Natural killer cell (primary cell): ENCODE measurements around the gene NFATC3. TPM values are rescaled to one million over a fixed set of nuclear protein-coding genes. Genes with fewer than 3 reads are reported as not detected.

Experiments
- ATAC-seq, 3 donors: fragments of 150-1000 bp in 2 of 3; fragments of 200-7000 bp in 1 of 3; cut with Tn5 transposase; 1 replicate in 1 of 3; 2 replicates in 2 of 3; pipeline ENCODE4 v1.10.0; 2021; ENCODE audit warnings: mild to moderate bottlenecking in 2 of 3, moderate library complexity in 2 of 3
- DNase-seq, 2 donors: peaks; one replicate each; pipeline versions ENCODE4 v3.0.0 to v3.0.0-alpha.2; 2013 to 2021; ENCODE audit warnings: mixed read lengths in 1 of 2
- H3K27ac ChIP-seq: one replicate; pipeline ENCODE4 v1.5.1; 2013; ENCODE audit warnings: mild to moderate bottlenecking, low read length
- H3K27me3 ChIP-seq: one replicate; pipeline ENCODE4 v1.6.1; 2013; ENCODE audit warnings: low read length; ENCODE audit not compliant: control insufficient read depth, insufficient read depth
- H3K36me3 ChIP-seq: one replicate; pipeline ENCODE4 v1.6.1; 2013; ENCODE audit warnings: low read length; ENCODE audit not compliant: control insufficient read depth, insufficient read depth
- H3K4me1 ChIP-seq: one replicate; pipeline ENCODE4 v1.6.1; 2013; ENCODE audit warnings: low read length; ENCODE audit not compliant: control insufficient read depth, insufficient read depth
- H3K4me3 ChIP-seq: one replicate; pipeline ENCODE4 v1.5.1; 2013; ENCODE audit warnings: low read length
- H3K9me3 ChIP-seq: one replicate; pipeline ENCODE4 v1.6.1; 2013; ENCODE audit warnings: low read length; ENCODE audit not compliant: control insufficient read depth, insufficient read depth
- H3K27ac Mint-ChIP-seq, 2 donors: one replicate each; pipeline ENCODE4 v1.8.0; 2022; ENCODE audit warnings: mild to moderate bottlenecking in 2 of 2, mixed read lengths in 2 of 2, moderate library complexity in 1 of 2
- H3K27me3 Mint-ChIP-seq, 2 donors: one replicate each; pipeline ENCODE4 v1.8.0; 2022; ENCODE audit warnings: low read depth in 2 of 2, mixed read lengths in 2 of 2
- H3K36me3 Mint-ChIP-seq: one replicate; pipeline ENCODE4 v1.8.0; 2022; ENCODE audit warnings: mixed read lengths
- H3K4me1 Mint-ChIP-seq, 2 donors: one replicate each; pipeline ENCODE4 v1.8.0; 2022; ENCODE audit warnings: mixed read lengths in 2 of 2
- H3K4me3 Mint-ChIP-seq: one replicate; pipeline ENCODE4 v1.8.0; 2022; ENCODE audit warnings: mild to moderate bottlenecking, moderate library complexity, mixed read lengths
- H3K9me3 Mint-ChIP-seq, 2 donors: one replicate each; pipeline ENCODE4 v1.8.0; 2022; ENCODE audit warnings: mixed read lengths in 2 of 2
- WGBS: methylation state at CpG from one replicate; pipeline ENCODE4 v1.1.7; 2013; ENCODE audit warnings: missing lambda C conversion rate; ENCODE audit not compliant: insufficient coverage; 5-methylcytosine and 5-hydroxymethylcytosine counted together
- intact Hi-C: fragments of 100-400 bp; cut with micrococcal nuclease; formaldehyde crosslinking; loops from one replicate; pipeline ENCODE4 v1.14.2; 2022
- total RNA-seq, 4 donors: library from RNA; stranded (reverse); fragments of 120-200 nt in 1 of 4; gene quantifications; one replicate each; pipeline versions ENCODE4 v1.2.3 to v1.2.4, GENCODE V29; 2013 to 2022
- TF ChIP-seq, protein P1 (sequence below): fragments of 200-600 bp; IDR thresholded peaks from one replicate; pipeline ENCODE4 v1.8.0; 2022; ENCODE audit warnings: antibody characterized with exemption

The NFATC3 gene
- total RNA-seq, 3 donors from 2014 or later (not counting 1 experiment from before 2014, with no cell fraction given), result 241 to 282 (median 263) TPM

- H3K27ac ChIP-seq, result no peak overlapping the region
- Mint-ChIP-seq H3K27ac (peak overlapping the region in 1 of 2 donors; percentile 94), H3K9me3 (no peaks in the 10 kb centered on the region), H3K4me3 (peak overlapping the region; percentile 13), H3K27me3 (no peaks in the 10 kb centered on the region), H3K36me3 (no peaks in the 10 kb centered on the region), H3K4me1 (peaks cover 76 to 87% of the 10 kb centered on the region in 2 donors)
- intact Hi-C loops, result loop anchor here (10.0 kb wide), 1 partner anchor 264 kb away; the partner anchor contains the start of genes RANBP10 and TSNAXIP1
- peaks cover 86% of the 10 kb centered on the region for H3K4me1 ChIP-seq
- H3K36me3 ChIP-seq, result peaks cover 19% of the 10 kb centered on the region
- no peaks in the 10 kb centered on the region for H3K27me3 ChIP-seq
- 98% methylated on average over 9 of the region's 9 CpGs for WGBS
- ATAC-seq (no peak), DNase-seq (no peak)
- H3K4me3 ChIP-seq, result no peak overlapping the region
- no peaks in the 10 kb centered on the region for H3K9me3 ChIP-seq
- TF ChIP-seq, protein P1, sequence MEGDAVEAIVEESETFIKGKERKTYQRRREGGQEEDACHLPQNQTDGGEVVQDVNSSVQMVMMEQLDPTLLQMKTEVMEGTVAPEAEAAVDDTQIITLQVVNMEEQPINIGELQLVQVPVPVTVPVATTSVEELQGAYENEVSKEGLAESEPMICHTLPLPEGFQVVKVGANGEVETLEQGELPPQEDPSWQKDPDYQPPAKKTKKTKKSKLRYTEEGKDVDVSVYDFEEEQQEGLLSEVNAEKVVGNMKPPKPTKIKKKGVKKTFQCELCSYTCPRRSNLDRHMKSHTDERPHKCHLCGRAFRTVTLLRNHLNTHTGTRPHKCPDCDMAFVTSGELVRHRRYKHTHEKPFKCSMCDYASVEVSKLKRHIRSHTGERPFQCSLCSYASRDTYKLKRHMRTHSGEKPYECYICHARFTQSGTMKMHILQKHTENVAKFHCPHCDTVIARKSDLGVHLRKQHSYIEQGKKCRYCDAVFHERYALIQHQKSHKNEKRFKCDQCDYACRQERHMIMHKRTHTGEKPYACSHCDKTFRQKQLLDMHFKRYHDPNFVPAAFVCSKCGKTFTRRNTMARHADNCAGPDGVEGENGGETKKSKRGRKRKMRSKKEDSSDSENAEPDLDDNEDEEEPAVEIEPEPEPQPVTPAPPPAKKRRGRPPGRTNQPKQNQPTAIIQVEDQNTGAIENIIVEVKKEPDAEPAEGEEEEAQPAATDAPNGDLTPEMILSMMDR, result no peak
Measured at GRCh38 chr16:68068926-68069325, 16.2 kb upstream of the NFATC3 start.

GRCh38 chr16:68069511-68070248 lies 15.5 kb upstream of the NFATC3 start:
- 51% methylated on average over 7 of the region's 7 CpGs for WGBS

DNA sequence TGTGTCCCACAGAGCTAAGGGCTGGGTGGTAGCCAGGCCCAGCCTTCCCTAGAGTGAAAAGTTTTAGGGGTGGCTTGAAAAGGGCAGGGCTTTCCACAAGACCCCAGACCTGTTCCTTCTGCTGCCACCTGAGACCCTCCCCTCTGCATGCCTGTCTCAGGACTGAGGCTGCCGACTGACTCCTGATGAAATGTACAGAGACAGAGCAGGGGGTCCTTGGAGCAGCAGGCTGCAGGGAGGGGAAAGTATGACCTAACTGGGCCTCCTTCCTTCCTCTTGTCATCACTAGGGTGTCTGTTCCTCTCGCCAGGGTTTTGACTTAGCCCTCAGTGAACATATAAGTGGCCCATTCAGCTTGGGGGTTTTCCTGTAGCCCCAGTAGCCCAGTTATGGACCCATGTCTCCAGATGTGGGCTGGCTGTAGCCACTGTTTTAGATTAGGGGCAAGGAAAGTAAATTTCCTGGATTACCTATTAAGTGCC lies 14.9 kb upstream of the NFATC3 start:
- Mint-ChIP-seq H3K4me1 (peaks cover 76 to 87% of the 10 kb centered on the region in 2 donors), H3K36me3 (peaks cover 7% of the 10 kb centered on the region), H3K27ac (peak overlapping the region; percentile 94 to 96), H3K9me3 (no peaks in the 10 kb centered on the region), H3K4me3 (peak overlapping the region; percentile 75), H3K27me3 (no peaks in the 10 kb centered on the region)
- DNase-seq (peak in 1 of 2 donors; percentile 51), ATAC-seq (peak in 2 of 3 donors; percentile 33 to 39)
- H3K9me3 ChIP-seq, result no peaks in the 10 kb centered on the region
- WGBS, result 25% methylated on average over 2 of the region's 2 CpGs
- no peak overlapping the region for H3K4me3 ChIP-seq
- intact Hi-C loops, result loop anchor here (5.0 kb wide), 1 partner anchor 47 kb away; no protein-coding TSS in a partner anchor
- peak overlapping the region; percentile 63 for H3K27ac ChIP-seq
- H3K4me1 ChIP-seq, result peaks cover 86% of the 10 kb centered on the region
- H3K27me3 ChIP-seq, result no peaks in the 10 kb centered on the region
- peaks cover 17% of the 10 kb centered on the region for H3K36me3 ChIP-seq
- TF ChIP-seq, protein P1, result no peak

More at GRCh38 chr16:68069511-68070248, 15.5 kb upstream of the NFATC3 start:
- Histone ChIP-seq H3K4me1 (peaks cover 86% of the 10 kb centered on the region), H3K9me3 (no peaks in the 10 kb centered on the region), H3K27me3 (no peaks in the 10 kb centered on the region), H3K4me3 (no peak overlapping the region), H3K36me3 (peaks cover 17% of the 10 kb centered on the region), H3K27ac (peak overlapping the region; percentile 63)
- peak; percentile 20 to 64 (median 24) for ATAC-seq
- H3K9me3 Mint-ChIP-seq, result no peaks in the 10 kb centered on the region
- TF ChIP-seq, protein P1, result no peak
- no peaks in the 10 kb centered on the region for H3K27me3 Mint-ChIP-seq
- DNase-seq, result peak in 1 of 2 donors; percentile 68
- H3K27ac Mint-ChIP-seq, result peak overlapping the region; percentile 94 to 96
- H3K4me1 Mint-ChIP-seq, result peaks cover 76 to 87% of the 10 kb centered on the region in 2 donors
- peak overlapping the region; percentile 75 for H3K4me3 Mint-ChIP-seq
- peaks cover 4% of the 10 kb centered on the region for H3K36me3 Mint-ChIP-seq
- intact Hi-C loops, result loop anchor here (5.0 to 10.0 kb wide), 2 partner anchors 48 to 265 kb away; partner anchors contain the start of genes RANBP10 and TSNAXIP1
